ENCODE measurements around the gene OR51I2.

The OR51I2 gene, protein sequence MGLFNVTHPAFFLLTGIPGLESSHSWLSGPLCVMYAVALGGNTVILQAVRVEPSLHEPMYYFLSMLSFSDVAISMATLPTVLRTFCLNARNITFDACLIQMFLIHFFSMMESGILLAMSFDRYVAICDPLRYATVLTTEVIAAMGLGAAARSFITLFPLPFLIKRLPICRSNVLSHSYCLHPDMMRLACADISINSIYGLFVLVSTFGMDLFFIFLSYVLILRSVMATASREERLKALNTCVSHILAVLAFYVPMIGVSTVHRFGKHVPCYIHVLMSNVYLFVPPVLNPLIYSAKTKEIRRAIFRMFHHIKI

GRCh38 chr11:5449023-5449422 lies at the start of gene OR51I2:
Gene OR51I2, plus strand, starts transcription at chr11:5449323. Its CDS starts 4,166 bp downstream, at chr11:5453489.
- DNase-seq = no peak
- intact Hi-C loops (cut with DNase I) = no loop called here

DNA sequence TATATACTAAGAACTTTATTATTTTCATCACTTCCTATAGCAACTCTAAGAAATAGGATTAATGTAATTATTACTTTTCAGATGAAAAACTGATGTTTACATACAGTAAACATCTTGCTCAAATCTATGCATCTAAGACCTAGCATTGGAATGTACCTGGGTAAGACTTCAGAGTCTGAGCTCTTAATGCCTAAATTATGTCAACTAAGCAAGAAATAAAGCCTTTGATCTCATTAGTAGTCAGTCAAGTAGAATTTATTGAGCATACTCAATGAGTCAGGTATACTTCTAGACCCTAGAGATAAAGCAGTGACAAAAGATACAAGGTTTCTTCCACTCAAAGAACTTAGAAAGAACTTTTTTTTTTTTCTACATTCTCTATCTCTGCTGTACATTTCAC lies 44.0 kb upstream of the OR51I2 start:
- DNase-seq = no peak
- intact Hi-C loops (cut with DNase I) = no loop called here

DNA sequence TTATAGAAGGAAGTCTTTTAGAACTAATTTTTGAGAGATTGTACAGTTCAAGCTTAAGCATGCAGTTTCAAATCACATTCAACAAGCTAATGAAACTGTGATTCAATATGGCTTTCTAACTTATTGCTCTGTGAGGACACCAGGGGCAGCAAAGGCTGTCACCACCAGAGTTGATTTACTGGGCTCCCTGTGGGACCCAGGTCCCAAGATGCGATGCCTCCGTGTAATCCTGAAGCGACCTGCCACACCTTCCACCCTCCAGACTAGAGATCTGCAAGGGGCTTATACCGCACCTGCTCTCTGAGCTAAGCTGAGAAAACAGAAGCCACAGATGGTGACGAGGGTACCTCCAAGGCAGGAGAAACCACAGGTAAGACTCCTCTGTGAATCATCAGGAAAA lies 28.1 kb upstream of the OR51I2 start:
- no peak for DNase-seq
- intact Hi-C loops (cut with DNase I) = no loop called here

- intact Hi-C loops (cut with DNase I) = no loop called here
- no peak for DNase-seq
Observed at GRCh38 chr11:5421811-5422210, 27.3 kb upstream of the OR51I2 start, which contains the start of gene OR51Q1. Gene OR51Q1, plus strand, starts transcription at chr11:5422111. Its CDS starts 90 bp downstream, at chr11:5422201.

DNA sequence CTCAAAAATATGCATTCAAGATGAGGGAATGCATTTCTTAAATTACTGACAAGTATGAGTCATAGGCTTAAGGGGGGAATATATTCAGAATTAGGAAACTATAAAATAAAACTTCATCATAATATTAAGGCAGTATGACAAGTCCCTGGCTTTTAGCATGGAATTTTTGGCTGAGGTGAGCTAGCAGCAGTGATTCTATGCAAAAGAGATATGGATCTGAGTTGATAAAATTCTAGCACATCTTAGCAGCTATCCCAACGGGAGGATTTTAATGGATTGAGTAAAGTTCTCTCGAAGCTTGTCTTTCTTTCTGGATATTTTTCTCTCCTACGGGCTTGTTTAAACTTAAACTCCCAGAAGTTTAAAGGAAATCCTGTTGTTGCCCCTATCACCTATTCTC lies 26.0 kb upstream of the OR51I2 start:
- no peak for DNase-seq

GRCh38 chr11:5441414-5441813 lies 7.7 kb upstream of the OR51I2 start, which contains the start of gene OR51I1:
Gene OR51I1, minus strand, starts transcription at chr11:5441514. Its CDS starts 0 bp downstream, at chr11:5441514.
- no peak for DNase-seq
- intact Hi-C loops (cut with DNase I) = no loop called here

More for the DNA sequence above, 26.0 kb upstream of the OR51I2 start:
- intact Hi-C loops (cut with DNase I) = no loop called here

- intact Hi-C loops (cut with DNase I) = no loop called here
- DNase-seq = no peak
Observed at GRCh38 chr11:5443835-5444393, 5.2 kb upstream of the OR51I2 start.

- no peak for DNase-seq
- intact Hi-C loops (cut with DNase I) = no loop called here
Observed at GRCh38 chr11:5449432-5449831, 309 bp downstream of the OR51I2 start.

DNA sequence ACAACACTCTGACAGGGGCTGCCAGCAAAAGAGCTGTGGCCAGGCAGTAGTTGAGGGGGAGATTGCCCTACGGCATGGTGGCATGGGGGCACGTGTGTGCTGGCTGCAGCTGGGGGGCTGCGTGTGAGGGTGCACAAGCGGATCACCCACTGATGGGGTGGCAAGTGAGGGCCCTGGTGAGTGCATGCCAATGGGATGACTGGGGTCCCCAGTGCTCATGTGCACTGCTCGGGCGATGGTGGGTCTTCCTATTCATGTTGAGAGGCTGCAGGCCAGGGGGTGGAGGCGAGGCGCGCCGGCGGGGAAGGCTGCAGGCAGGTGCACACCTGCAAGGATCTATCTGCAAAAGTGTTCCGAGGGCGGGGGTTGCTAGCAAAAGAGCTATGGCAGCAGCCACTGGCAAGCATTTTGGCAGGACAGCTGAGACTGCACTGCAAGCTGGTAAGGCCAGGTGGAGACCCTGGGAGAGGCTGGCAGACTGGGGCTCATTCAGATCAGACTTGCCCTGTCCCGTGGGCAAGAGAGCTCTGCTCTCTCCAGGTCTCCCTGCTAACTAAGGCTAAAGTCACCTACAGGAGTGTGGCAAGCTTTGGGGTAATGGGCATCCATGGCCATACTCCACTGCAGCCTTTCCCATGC lies 12.0 kb downstream of the OR51I2 start:
- intact Hi-C loops (cut with DNase I) = no loop called here
- peak in 2 of 10 donors; percentile 57 to 71 for DNase-seq

- no peak for DNase-seq
Observed at GRCh38 chr11:5467527-5467926, 18.4 kb downstream of the OR51I2 start.

GRCh38 chr11:5473921-5474320 lies 24.8 kb downstream of the OR51I2 start:
- DNase-seq = no peak
- intact Hi-C loops (cut with DNase I) = no loop called here

More at GRCh38 chr11:5467527-5467926, 18.4 kb downstream of the OR51I2 start:
- intact Hi-C loops (cut with DNase I) = no loop called here

- intact Hi-C loops (cut with DNase I) = loop anchor here (1.0 kb wide), 1 partner anchor 332 kb away; the partner anchor contains the start of gene OR52N2
- peak in 3 of 10 donors; percentile 7 to 35 (median 28) for DNase-seq
Observed at GRCh38 chr11:5476186-5476819, 27.2 kb downstream of the OR51I2 start.

GRCh38 chr11:5486003-5486402 lies 36.9 kb downstream of the OR51I2 start:
- intact Hi-C loops (cut with DNase I) = no loop called here
- DNase-seq = no peak

DNA sequence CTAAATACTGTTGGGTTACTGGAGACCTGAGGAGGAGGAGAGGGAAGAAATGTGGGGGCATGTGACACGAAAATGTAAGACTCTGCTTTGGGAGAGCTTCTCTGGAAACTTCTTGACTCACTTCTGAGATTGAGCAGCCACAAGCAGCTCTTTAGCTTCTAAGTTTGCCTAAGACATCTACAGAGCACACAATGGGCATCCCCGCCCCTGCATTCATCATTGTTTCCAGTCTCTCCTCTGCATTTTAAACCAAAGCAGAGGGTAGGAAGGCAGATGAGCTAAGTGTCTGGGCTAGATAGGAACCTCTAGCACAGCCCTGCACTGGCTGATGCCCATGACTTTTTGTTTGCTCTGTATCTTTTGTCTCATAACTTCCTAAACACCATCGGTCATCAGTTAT lies 37.3 kb downstream of the OR51I2 start:
- DNase-seq = no peak
- intact Hi-C loops (cut with DNase I) = no loop called here

DNA sequence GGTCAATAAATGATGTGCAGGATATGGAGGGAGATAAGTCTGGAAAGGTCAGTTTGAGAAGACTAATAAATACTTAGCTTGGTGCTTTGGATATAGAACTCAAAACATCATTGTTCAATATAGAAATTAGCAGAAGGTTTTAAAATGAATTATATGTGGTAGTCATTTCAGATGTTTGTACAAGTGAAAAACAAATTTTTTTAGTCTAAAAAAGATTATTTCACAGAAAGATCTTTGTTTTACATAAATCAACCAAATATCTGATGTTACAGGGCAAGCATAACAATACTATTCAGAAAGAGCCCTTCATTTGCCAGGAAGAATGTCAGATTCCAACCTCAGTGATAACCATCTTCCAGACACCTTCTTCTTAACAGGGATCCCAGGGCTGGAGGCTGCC lies 39.3 kb downstream of the OR51I2 start, which contains the start of gene OR52D1:
TSS of gene OR52D1 (plus strand) at position 301 of the 400 bp plus-strand sequence. CDS start at position 323, 22 bp downstream.
- intact Hi-C loops (cut with DNase I) = no loop called here

GRCh38 chr11:5488798-5489399 lies 39.8 kb downstream of the OR51I2 start:
- intact Hi-C loops (cut with DNase I) = no loop called here

More for the DNA sequence above, 39.3 kb downstream of the OR51I2 start, which contains the start of gene OR52D1:
- no peak for DNase-seq

GRCh38 chr11:5489576-5490357 lies 40.6 kb downstream of the OR51I2 start:
- intact Hi-C loops (cut with DNase I) = no loop called here

More at GRCh38 chr11:5488798-5489399, 39.8 kb downstream of the OR51I2 start:
- DNase-seq = no peak

GRCh38 chr11:5499671-5500070 lies 50.5 kb downstream of the OR51I2 start:
- DNase-seq = no peak
- intact Hi-C loops (cut with DNase I) = no loop called here

More at GRCh38 chr11:5489576-5490357, 40.6 kb downstream of the OR51I2 start:
- DNase-seq = no peak

- no peak for DNase-seq
- intact Hi-C loops (cut with DNase I) = no loop called here
Observed at GRCh38 chr11:5500393-5500801, 51.3 kb downstream of the OR51I2 start.
